Vagina (tissue), 2 donors: ENCODE measurements around the gene TK2.

Experiments
- POLR2A ChIP-seq, 2 donors: fragments of 450-650 bp; IDR thresholded peaks; one replicate each; pipeline ENCODE4 v1.6.1; 2017; ENCODE audit warnings: antibody characterized with exemption in 2 of 2, mild to moderate bottlenecking in 2 of 2, moderate library complexity in 2 of 2
- TF ChIP-seq, protein P1 (sequence below), 3 experiments: fragments of 450-650 bp in 2 of 3; fragments of 200-600 bp in 1 of 3; sonication (generic) in 1 of 3; IDR thresholded peaks; one replicate each; pipeline ENCODE4 v1.5.1; 2017 to 2019; ENCODE audit warnings: antibody characterized with exemption in 3 of 3, mild to moderate bottlenecking in 2 of 3, moderate library complexity in 2 of 3

GRCh38 chr16:66547101-66547989 is 2.6 kb downstream of the TK2 start:
- TF ChIP-seq, protein P1, sequence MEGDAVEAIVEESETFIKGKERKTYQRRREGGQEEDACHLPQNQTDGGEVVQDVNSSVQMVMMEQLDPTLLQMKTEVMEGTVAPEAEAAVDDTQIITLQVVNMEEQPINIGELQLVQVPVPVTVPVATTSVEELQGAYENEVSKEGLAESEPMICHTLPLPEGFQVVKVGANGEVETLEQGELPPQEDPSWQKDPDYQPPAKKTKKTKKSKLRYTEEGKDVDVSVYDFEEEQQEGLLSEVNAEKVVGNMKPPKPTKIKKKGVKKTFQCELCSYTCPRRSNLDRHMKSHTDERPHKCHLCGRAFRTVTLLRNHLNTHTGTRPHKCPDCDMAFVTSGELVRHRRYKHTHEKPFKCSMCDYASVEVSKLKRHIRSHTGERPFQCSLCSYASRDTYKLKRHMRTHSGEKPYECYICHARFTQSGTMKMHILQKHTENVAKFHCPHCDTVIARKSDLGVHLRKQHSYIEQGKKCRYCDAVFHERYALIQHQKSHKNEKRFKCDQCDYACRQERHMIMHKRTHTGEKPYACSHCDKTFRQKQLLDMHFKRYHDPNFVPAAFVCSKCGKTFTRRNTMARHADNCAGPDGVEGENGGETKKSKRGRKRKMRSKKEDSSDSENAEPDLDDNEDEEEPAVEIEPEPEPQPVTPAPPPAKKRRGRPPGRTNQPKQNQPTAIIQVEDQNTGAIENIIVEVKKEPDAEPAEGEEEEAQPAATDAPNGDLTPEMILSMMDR (IDR thresholded peaks at IDR 0.05), result no peak
- TF ChIP-seq POLR2A (IDR thresholded peaks at IDR 0.05), result no peak
